Trophoblast cell (in vitro differentiated cells and primary cell): ENCODE results near the gene VPS72.

Experiments
- DNase-seq, 2 donors: peaks; one replicate each; pipeline ENCODE4 v3.0.0-alpha.2; 2016
- H2AFZ ChIP-seq: 2 replicates; pipeline ENCODE4 v1.6.1; 2013; ENCODE audit warnings: low read length, moderate library complexity, mild to moderate bottlenecking; ENCODE audit not compliant: insufficient read depth, poor library complexity
- H2AK5ac ChIP-seq: 2 replicates; pipeline ENCODE4 v1.6.1; 2013; ENCODE audit warnings: mild to moderate bottlenecking, low read length
- H2BK120ac ChIP-seq: 2 replicates; pipeline ENCODE4 v1.6.1; 2013; ENCODE audit warnings: low read length, mild to moderate bottlenecking, moderate library complexity; ENCODE audit not compliant: insufficient read depth, poor library complexity
- H2BK12ac ChIP-seq: 2 replicates; pipeline ENCODE4 v1.6.1; 2013; ENCODE audit warnings: mild to moderate bottlenecking, low read length, moderate library complexity
- H2BK5ac ChIP-seq: 2 replicates; pipeline ENCODE4 v1.6.1; 2013; ENCODE audit warnings: low read length, low read depth, moderate library complexity, mild to moderate bottlenecking; ENCODE audit not compliant: poor library complexity
- H3K14ac ChIP-seq: 2 replicates; pipeline ENCODE4 v1.6.1; 2013; ENCODE audit warnings: mild to moderate bottlenecking, low read length
- H3K18ac ChIP-seq: 2 replicates; pipeline ENCODE4 v1.6.1; 2013; ENCODE audit warnings: mild to moderate bottlenecking, low read length
- H3K23ac ChIP-seq: 2 replicates; pipeline ENCODE4 v1.6.1; 2013; ENCODE audit warnings: low read length
- H3K27ac ChIP-seq: 2 replicates; pipeline ENCODE4 v1.5.1; 2013; ENCODE audit warnings: low read depth, mild to moderate bottlenecking, inconsistent platforms, low read length, moderate library complexity
- H3K27me3 ChIP-seq: 2 replicates; pipeline ENCODE4 v1.6.1; 2013; ENCODE audit warnings: inconsistent platforms, mild to moderate bottlenecking, low read length, moderate library complexity; ENCODE audit not compliant: insufficient read depth
- H3K36me3 ChIP-seq, 2 experiments: 1 replicate in 1 of 2; 2 replicates in 1 of 2; pipeline ENCODE4 v1.6.1; 2013; ENCODE audit warnings: low read length in 2 of 2, mild to moderate bottlenecking in 2 of 2, moderate library complexity in 1 of 2; ENCODE audit not compliant: insufficient read depth in 2 of 2, control insufficient read depth in 1 of 2
- H3K4ac ChIP-seq: 2 replicates; pipeline ENCODE4 v1.6.1; 2013; ENCODE audit warnings: low read depth, mild to moderate bottlenecking, low read length, moderate library complexity
- H3K4me1 ChIP-seq, 2 experiments: 1 replicate in 1 of 2; 2 replicates in 1 of 2; pipeline ENCODE4 v1.6.1; 2013; ENCODE audit warnings: low read length in 2 of 2, mild to moderate bottlenecking in 2 of 2, moderate library complexity in 1 of 2; ENCODE audit not compliant: insufficient read depth in 2 of 2, control insufficient read depth in 1 of 2
- H3K4me2 ChIP-seq: 2 replicates; pipeline ENCODE4 v1.6.1; 2013; ENCODE audit warnings: inconsistent platforms, mild to moderate bottlenecking, low read length, moderate library complexity
- H3K4me3 ChIP-seq: 2 replicates; pipeline ENCODE4 v1.5.1; 2013; ENCODE audit warnings: mild to moderate bottlenecking, low read depth, low read length, inconsistent platforms
- H3K79me1 ChIP-seq: one replicate; pipeline ENCODE4 v1.6.1; 2013; ENCODE audit warnings: low read length
- H3K79me2 ChIP-seq: 2 replicates; pipeline ENCODE4 v1.6.1; 2013; ENCODE audit warnings: low read length, mild to moderate bottlenecking; ENCODE audit not compliant: control insufficient read depth, insufficient read depth, poor library complexity
- H3K9ac ChIP-seq: 2 replicates; pipeline ENCODE4 v1.6.1; 2013; ENCODE audit warnings: mild to moderate bottlenecking, low read length
- H3K9me3 ChIP-seq: 2 replicates; pipeline ENCODE4 v1.6.1; 2013; ENCODE audit warnings: low read depth, mild to moderate bottlenecking, control low read depth, inconsistent platforms, low read length; ENCODE audit not compliant: insufficient read depth
- H4K12ac ChIP-seq: 2 replicates; pipeline ENCODE4 v1.6.1; 2013; ENCODE audit warnings: low read depth, mild to moderate bottlenecking, low read length, moderate library complexity
- H4K8ac ChIP-seq: 2 replicates; pipeline ENCODE4 v1.6.1; 2013; ENCODE audit warnings: low read depth, mild to moderate bottlenecking, low read length, moderate library complexity
- H4K91ac ChIP-seq: one replicate; pipeline ENCODE4 v1.6.1; 2013; ENCODE audit warnings: low read depth, mild to moderate bottlenecking, low read length, moderate library complexity
- WGBS: extraction: QIAGEN DNeasy Blood & Tissue Kit; methylation state at CpG from one replicate; pipeline ENCODE4 v1.1.7; 2013; ENCODE audit warnings: missing lambda C conversion rate; ENCODE audit not compliant: insufficient read length, insufficient coverage; ENCODE audit errors: extremely low coverage; 5-methylcytosine and 5-hydroxymethylcytosine counted together

VPS72 gene

GRCh38 chr1:151158326-151158725, 31.7 kb downstream of the VPS72 start:
- no peak overlapping the region for H3K18ac ChIP-seq
- H3K9me3 ChIP-seq: no peaks in the 10 kb centered on the region
- no peak overlapping the region for H3K4me2 ChIP-seq
- no peak overlapping the region for H2BK12ac ChIP-seq
- H3K79me2 ChIP-seq: no peaks in the 10 kb centered on the region
- H2BK120ac ChIP-seq: no peak overlapping the region
- H3K36me3 ChIP-seq: peaks cover 15 to 25% of the 10 kb centered on the region in 2 experiments
- H4K91ac ChIP-seq: no peak overlapping the region
- H3K23ac ChIP-seq: no peak overlapping the region
- no peaks in the 10 kb centered on the region for H3K27me3 ChIP-seq
- H3K4ac ChIP-seq: no peak overlapping the region
- H3K4me3 ChIP-seq: no peak overlapping the region
- H3K27ac ChIP-seq: no peak overlapping the region
- no peak overlapping the region for H2AK5ac ChIP-seq
- no peaks in the 10 kb centered on the region for H3K79me1 ChIP-seq
- H2BK5ac ChIP-seq: no peak overlapping the region
- no peak overlapping the region for H3K9ac ChIP-seq
- no peak overlapping the region for H4K12ac ChIP-seq
- no peak overlapping the region for H3K14ac ChIP-seq
- H3K4me1 ChIP-seq: no peaks in the 10 kb centered on the region
- H4K8ac ChIP-seq: no peak overlapping the region
- no peak for DNase-seq
- no peak overlapping the region for H2AFZ ChIP-seq
- no CpG with 5 or more reads among the region's 5 CpGs for WGBS

- Histone ChIP-seq H2AK5ac (no peak overlapping the region), H2BK12ac (no peak overlapping the region), H3K36me3 (peaks cover 15 to 25% of the 10 kb centered on the region in 2 experiments), H3K18ac (no peak overlapping the region), H4K12ac (no peak overlapping the region), H2BK5ac (no peak overlapping the region), H3K4ac (no peak overlapping the region), H3K9me3 (no peaks in the 10 kb centered on the region), H3K14ac (no peak overlapping the region), H3K4me2 (no peak overlapping the region), H3K4me1 (no peaks in the 10 kb centered on the region), H2AFZ (no peak overlapping the region), H3K23ac (no peak overlapping the region), H3K79me1 (no peaks in the 10 kb centered on the region), H3K4me3 (no peak overlapping the region), H3K9ac (no peak overlapping the region), H2BK120ac (no peak overlapping the region), H3K79me2 (no peaks in the 10 kb centered on the region), H3K27me3 (no peaks in the 10 kb centered on the region), H4K8ac (no peak overlapping the region), H3K27ac (no peak overlapping the region), H4K91ac (no peak overlapping the region)
- WGBS: no CpG with 5 or more reads among the region's 6 CpGs
- DNase-seq: no peak
Observed at GRCh38 chr1:151157067-151157531, 32.9 kb downstream of the VPS72 start.

GRCh38 chr1:151156515-151156819, 33.5 kb downstream of the VPS72 start, which contains the start of gene TNFAIP8L2:
Gene TNFAIP8L2 (plus strand): TSS chr1:151156649. CDS start chr1:151158698, 2,049 bp downstream.
- no CpG with 5 or more reads among the region's 4 CpGs for WGBS
- H3K9ac ChIP-seq: no peak within 1 kb of the TSS
- no peak within 1 kb of the TSS for H4K8ac ChIP-seq
- no peak within 1 kb of the TSS for H4K12ac ChIP-seq
- H3K36me3 ChIP-seq: peaks cover 15 to 21% of the 10 kb centered on the region in 2 experiments
- H3K27ac ChIP-seq: no peak within 1 kb of the TSS
- no peak within 1 kb of the TSS for H3K4ac ChIP-seq
- no peak within 1 kb of the TSS for H3K23ac ChIP-seq
- no peak within 1 kb of the TSS for H3K18ac ChIP-seq
- no peaks in the 10 kb centered on the region for H3K27me3 ChIP-seq
- no peak within 1 kb of the TSS for H3K4me2 ChIP-seq
- no peak within 1 kb of the TSS for H4K91ac ChIP-seq
- no peak within 1 kb of the TSS for H2BK12ac ChIP-seq
- no peak within 1 kb of the TSS for H3K14ac ChIP-seq
- no peak within 1 kb of the TSS for H2AFZ ChIP-seq
- no peaks in the 10 kb centered on the region for H3K79me1 ChIP-seq
- H3K4me3 ChIP-seq: no peak within 1 kb of the TSS
- H2BK120ac ChIP-seq: no peak within 1 kb of the TSS
- no peaks in the 10 kb centered on the region for H3K79me2 ChIP-seq
- H2AK5ac ChIP-seq: no peak within 1 kb of the TSS
- peak in 1 of 2 donors; percentile 42 for DNase-seq
- no peak within 1 kb of the TSS for H2BK5ac ChIP-seq
- no peaks in the 10 kb centered on the region for H3K4me1 ChIP-seq
- H3K9me3 ChIP-seq: no peaks in the 10 kb centered on the region

- no peaks in the 10 kb centered on the region for H3K9me3 ChIP-seq
- WGBS: no CpG with 5 or more reads among the region's 2 CpGs
- no peak overlapping the region for H2BK12ac ChIP-seq
- H3K23ac ChIP-seq: peak overlapping the region; percentile 7
- H4K8ac ChIP-seq: no peak overlapping the region
- H2AFZ ChIP-seq: no peak overlapping the region
- H3K4me1 ChIP-seq: peaks cover 8 to 15% of the 10 kb centered on the region in 2 experiments
- no peak overlapping the region for H2BK120ac ChIP-seq
- H3K4ac ChIP-seq: no peak overlapping the region
- no peak overlapping the region for H2AK5ac ChIP-seq
- peaks cover 16% of the 10 kb centered on the region for H3K27me3 ChIP-seq
- H3K79me1 ChIP-seq: peaks cover 2% of the 10 kb centered on the region
- no peak for DNase-seq
- no peak overlapping the region for H3K18ac ChIP-seq
- no peak overlapping the region for H3K4me2 ChIP-seq
- H3K14ac ChIP-seq: no peak overlapping the region
- no peak overlapping the region for H3K27ac ChIP-seq
- H3K36me3 ChIP-seq: no peaks in the 10 kb centered on the region
- H4K12ac ChIP-seq: no peak overlapping the region
- H3K79me2 ChIP-seq: no peaks in the 10 kb centered on the region
- no peak overlapping the region for H3K9ac ChIP-seq
- no peak overlapping the region for H3K4me3 ChIP-seq
- no peak overlapping the region for H2BK5ac ChIP-seq
- H4K91ac ChIP-seq: no peak overlapping the region
Observed at GRCh38 chr1:151147665-151148064, 42.3 kb downstream of the VPS72 start.
